HG03039 (cell line): ENCODE results near the gene GTF3A.

Source experiments
- ATAC-seq: cut with Tn5 transposase; IDR thresholded peaks from one replicate; pipeline ENCODE4 v1.9.1; 2021; ENCODE audit warnings: mild to moderate bottlenecking, moderate library complexity; ENCODE audit not compliant: unreplicated experiment

Gene GTF3A

GRCh38 chr13:27446986-27447583 lies 22.7 kb downstream of the GTF3A start:
- ATAC-seq = no peak

- ATAC-seq = no peak
Measured at GRCh38 chr13:27448308-27448707, 23.9 kb downstream of the GTF3A start.

GRCh38 chr13:27449081-27449603 lies 24.7 kb downstream of the GTF3A start:
- no peak for ATAC-seq

- ATAC-seq = peak; percentile 83
Measured at GRCh38 chr13:27449936-27450828, 25.8 kb downstream of the GTF3A start, which contains the start of gene MTIF3. MTIF3 (minus strand) TSS chr13:27450564; CDS start chr13:27440448, 10,116 bp downstream.

- no peak for ATAC-seq
Measured at GRCh38 chr13:27450921-27451471, 26.6 kb downstream of the GTF3A start.

- no peak for ATAC-seq
Measured at GRCh38 chr13:27455331-27455855, 31.0 kb downstream of the GTF3A start.

- ATAC-seq = no peak
Measured at GRCh38 chr13:27461940-27462584, 37.6 kb downstream of the GTF3A start.

GRCh38 chr13:27463500-27463899 lies 39.1 kb downstream of the GTF3A start:
- ATAC-seq = no peak

GRCh38 chr13:27465611-27466010 lies 41.2 kb downstream of the GTF3A start:
- no peak for ATAC-seq

GRCh38 chr13:27466513-27466912 lies 42.1 kb downstream of the GTF3A start:
- no peak for ATAC-seq

- no peak for ATAC-seq
Measured at GRCh38 chr13:27470075-27470820, 45.8 kb downstream of the GTF3A start.

- no peak for ATAC-seq
Measured at GRCh38 chr13:27472441-27472840, 48.0 kb downstream of the GTF3A start.

GRCh38 chr13:27472941-27473340 lies 48.5 kb downstream of the GTF3A start:
- ATAC-seq = no peak

- ATAC-seq = no peak
Measured at GRCh38 chr13:27474751-27475268, 50.4 kb downstream of the GTF3A start.

- peak; percentile 58 for ATAC-seq
Measured at GRCh38 chr13:27476943-27477703, 52.7 kb downstream of the GTF3A start.

GRCh38 chr13:27481766-27482165 lies 57.3 kb downstream of the GTF3A start:
- no peak for ATAC-seq

GRCh38 chr13:27482983-27483382 lies 58.6 kb downstream of the GTF3A start:
- peak; percentile 81 for ATAC-seq

GRCh38 chr13:27483421-27483820 lies 59.0 kb downstream of the GTF3A start:
- ATAC-seq = no peak
